Fibroblast of lung (primary cell): ENCODE measurements around the gene TMEM9. TPM values are rescaled to one million over a fixed set of nuclear protein-coding genes. Genes with fewer than 3 reads are reported as not detected.

Experiments
- DNase-seq, 2 donors: peaks; one replicate each; pipeline versions ENCODE4 v3.0.0 to v3.0.0-alpha.2; 2010; ENCODE audit warnings: low read depth in 2 of 2
- H2AFZ ChIP-seq: 2 replicates; pipeline ENCODE4 v1.5.1; 2012; ENCODE audit warnings: low read length, control low read depth, inconsistent platforms
- H3K27ac ChIP-seq: 2 replicates; pipeline ENCODE4 v1.5.1; 2011; ENCODE audit warnings: low read length, control low read depth; ENCODE audit not compliant: insufficient read depth
- H3K27me3 ChIP-seq: 2 replicates; pipeline ENCODE4 v1.5.1; 2011; ENCODE audit warnings: mild to moderate bottlenecking, low read length; ENCODE audit not compliant: control insufficient read depth, insufficient read depth
- H3K36me3 ChIP-seq: 2 replicates; pipeline ENCODE4 v1.5.1; 2011; ENCODE audit warnings: low read length; ENCODE audit not compliant: control insufficient read depth, insufficient read depth
- H3K4me1 ChIP-seq: 2 replicates; pipeline ENCODE4 v1.5.1; 2011; ENCODE audit warnings: low read length; ENCODE audit not compliant: control insufficient read depth, insufficient read depth; ENCODE audit errors: extremely low read depth
- H3K4me2 ChIP-seq: 2 replicates; pipeline ENCODE4 v1.5.1; 2011; ENCODE audit warnings: low read length, control low read depth; ENCODE audit not compliant: insufficient read depth; ENCODE audit errors: extremely low read depth
- H3K4me3 ChIP-seq, 4 experiments: fragments of 200-600 bp in 1 of 4; sonication (generic) in 1 of 4; replicated peaks in 1 of 4; 2 replicates each; pipeline ENCODE4 v1.5.1; 2011 to 2016; ENCODE audit warnings: low read length in 4 of 4, low read depth in 3 of 4, mild to moderate bottlenecking in 3 of 4, control low read depth in 2 of 4, inconsistent platforms in 1 of 4, mixed read lengths in 1 of 4; ENCODE audit not compliant: insufficient read depth in 1 of 4; ENCODE audit errors: control extremely low read depth in 1 of 4
- H3K79me2 ChIP-seq: 2 replicates; pipeline ENCODE4 v1.5.1; 2012; ENCODE audit warnings: mild to moderate bottlenecking, low read length, inconsistent platforms; ENCODE audit not compliant: control insufficient read depth, insufficient read depth
- H3K9ac ChIP-seq: 2 replicates; pipeline ENCODE4 v1.5.1; 2011; ENCODE audit warnings: mild to moderate bottlenecking, low read length, control low read depth; ENCODE audit not compliant: insufficient read depth
- H3K9me3 ChIP-seq: 2 replicates; pipeline ENCODE4 v1.5.1; 2012; ENCODE audit warnings: low read depth, low read length; ENCODE audit not compliant: control insufficient read depth, insufficient read depth
- H4K20me1 ChIP-seq: 2 replicates; pipeline ENCODE4 v1.5.1; 2011; ENCODE audit warnings: low read length; ENCODE audit not compliant: control insufficient read depth, insufficient read depth; ENCODE audit errors: extremely low read depth
- CTCF ChIP-seq, 2 donors: IDR thresholded peaks in 1 of 2; conservative IDR thresholded peaks in 1 of 2; 1 replicate in 1 of 2; 2 replicates in 1 of 2; pipeline ENCODE4 v1.5.1; 2011 to 2012; ENCODE audit warnings: low read length in 2 of 2, control low read depth in 1 of 2, inconsistent platforms in 1 of 2, low read depth in 1 of 2, mild to moderate bottlenecking in 1 of 2
- EZH2 ChIP-seq: IDR thresholded peaks from 2 replicates; pipeline ENCODE4 v1.5.1; 2012; ENCODE audit warnings: low read length, control low read depth, mild to moderate bottlenecking; ENCODE audit errors: missing control alignments
- polyA plus RNA-seq, 2 donors: library from polyadenylated mRNA; depleted of rRNA in 1 of 2; stranded (reverse) in 1 of 2; unstranded in 1 of 2; fragments of >200 nt; gene quantifications; 2 replicates each; pipeline ENCODE4 v1.2.1, GENCODE V29; 2011 to 2012; ENCODE audit warnings: missing spikeins in 1 of 2
- total RNA-seq: library from RNA; depleted of rRNA; stranded (reverse); fragments of >200 nt; gene quantifications from 2 replicates; pipeline ENCODE4 v1.2.1, GENCODE V29; 2014

The TMEM9 gene
- total and polyA plus RNA-seq, 2 donors (not counting 1 experiment from before 2014, with no cell fraction given), result 58.2 to 91.0 TPM

GRCh38 chr1:201128962-201129361 is 25.3 kb downstream of the TMEM9 start:
- no peak for TF ChIP-seq CTCF (conservative IDR thresholded peaks at IDR 0.05 in 1 of 2, IDR thresholded peaks at IDR 0.05 in 1 of 2; ENCODE audit: low read depth in 1 of 2, low read length in 2 of 2)
- no peak for TF ChIP-seq EZH2
- no peaks in the 10 kb centered on the region for H3K79me2 ChIP-seq
- no peak overlapping the region for H3K4me3 ChIP-seq
- no peak overlapping the region for H2AFZ ChIP-seq
- H3K4me1 ChIP-seq, result no peaks in the 10 kb centered on the region
- DNase-seq, result no peak
- H3K4me2 ChIP-seq, result no peak overlapping the region
- H3K27me3 ChIP-seq, result peaks cover 15% of the 10 kb centered on the region
- no peak overlapping the region for H3K27ac ChIP-seq
- H3K9me3 ChIP-seq, result no peaks in the 10 kb centered on the region
- no peaks in the 10 kb centered on the region for H4K20me1 ChIP-seq
- H3K36me3 ChIP-seq, result no peaks in the 10 kb centered on the region
- H3K9ac ChIP-seq, result no peak overlapping the region

GRCh38 chr1:201128476-201128875 is 25.8 kb downstream of the TMEM9 start:
- no peaks in the 10 kb centered on the region for H3K79me2 ChIP-seq
- no peak overlapping the region for H3K4me3 ChIP-seq
- H3K27me3 ChIP-seq, result peaks cover 20% of the 10 kb centered on the region
- no peaks in the 10 kb centered on the region for H4K20me1 ChIP-seq
- DNase-seq, result no peak
- H3K4me1 ChIP-seq, result no peaks in the 10 kb centered on the region
- H3K36me3 ChIP-seq, result no peaks in the 10 kb centered on the region
- H2AFZ ChIP-seq, result no peak overlapping the region
- no peak overlapping the region for H3K27ac ChIP-seq
- no peaks in the 10 kb centered on the region for H3K9me3 ChIP-seq
- H3K4me2 ChIP-seq, result no peak overlapping the region
- TF ChIP-seq CTCF (conservative IDR thresholded peaks at IDR 0.05 in 1 of 2, IDR thresholded peaks at IDR 0.05 in 1 of 2; ENCODE audit: low read depth in 1 of 2, low read length in 2 of 2), result no peak
- no peak for TF ChIP-seq EZH2
- H3K9ac ChIP-seq, result no peak overlapping the region

- H3K79me2 ChIP-seq, result no peaks in the 10 kb centered on the region
- no peaks in the 10 kb centered on the region for H4K20me1 ChIP-seq
- H3K4me3 ChIP-seq, result no peak overlapping the region
- no peaks in the 10 kb centered on the region for H3K4me1 ChIP-seq
- no peak overlapping the region for H3K27ac ChIP-seq
- H3K9ac ChIP-seq, result no peak overlapping the region
- TF ChIP-seq CTCF (conservative IDR thresholded peaks at IDR 0.05 in 1 of 2, IDR thresholded peaks at IDR 0.05 in 1 of 2; ENCODE audit: low read depth in 1 of 2, low read length in 2 of 2), result no peak
- TF ChIP-seq EZH2, result no peak
- peaks cover 21% of the 10 kb centered on the region for H3K27me3 ChIP-seq
- peak; percentile 50 to 78 for DNase-seq
- no peaks in the 10 kb centered on the region for H3K36me3 ChIP-seq
- no peak overlapping the region for H3K4me2 ChIP-seq
- no peak overlapping the region for H2AFZ ChIP-seq
- H3K9me3 ChIP-seq, result no peaks in the 10 kb centered on the region
These were observed 26.4 kb downstream of the TMEM9 start for GRCh38 chr1:201127755-201128455.
